ENCODE data around the gene BCAS3.

DNA sequence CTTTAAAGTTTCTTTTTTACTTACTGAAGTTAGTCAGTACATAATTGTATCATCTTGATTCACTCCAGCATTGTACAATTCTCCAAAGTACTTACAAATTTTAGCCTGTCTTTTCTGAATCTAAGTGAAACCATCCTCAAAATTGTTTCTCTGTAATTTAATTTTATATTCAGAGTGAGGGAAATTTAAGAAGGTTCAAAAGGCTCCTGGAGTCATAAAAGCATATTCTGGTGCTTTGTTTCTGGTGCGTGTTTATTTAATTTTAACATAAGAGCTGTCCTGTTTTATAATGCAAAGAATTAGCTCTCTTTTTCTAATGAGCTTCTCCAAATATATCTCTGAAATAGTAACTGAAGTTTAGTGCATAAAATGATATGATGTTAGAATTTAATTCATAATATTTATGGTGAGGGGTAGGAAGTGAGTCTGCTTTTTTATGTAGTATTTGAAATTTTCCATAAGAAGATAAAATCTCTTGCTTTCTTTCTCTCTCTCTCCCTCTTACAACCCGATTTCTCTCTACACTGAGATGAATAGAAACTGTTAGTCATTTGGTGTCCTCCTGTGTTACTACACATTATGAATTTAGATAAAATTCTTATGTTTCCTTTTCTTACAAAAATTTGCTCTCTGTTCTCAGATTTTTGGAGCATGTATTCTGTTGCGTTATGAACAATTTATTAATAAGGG, 339.8 kb downstream of the BCAS3 start:
- TF ChIP-seq, protein P1, sequence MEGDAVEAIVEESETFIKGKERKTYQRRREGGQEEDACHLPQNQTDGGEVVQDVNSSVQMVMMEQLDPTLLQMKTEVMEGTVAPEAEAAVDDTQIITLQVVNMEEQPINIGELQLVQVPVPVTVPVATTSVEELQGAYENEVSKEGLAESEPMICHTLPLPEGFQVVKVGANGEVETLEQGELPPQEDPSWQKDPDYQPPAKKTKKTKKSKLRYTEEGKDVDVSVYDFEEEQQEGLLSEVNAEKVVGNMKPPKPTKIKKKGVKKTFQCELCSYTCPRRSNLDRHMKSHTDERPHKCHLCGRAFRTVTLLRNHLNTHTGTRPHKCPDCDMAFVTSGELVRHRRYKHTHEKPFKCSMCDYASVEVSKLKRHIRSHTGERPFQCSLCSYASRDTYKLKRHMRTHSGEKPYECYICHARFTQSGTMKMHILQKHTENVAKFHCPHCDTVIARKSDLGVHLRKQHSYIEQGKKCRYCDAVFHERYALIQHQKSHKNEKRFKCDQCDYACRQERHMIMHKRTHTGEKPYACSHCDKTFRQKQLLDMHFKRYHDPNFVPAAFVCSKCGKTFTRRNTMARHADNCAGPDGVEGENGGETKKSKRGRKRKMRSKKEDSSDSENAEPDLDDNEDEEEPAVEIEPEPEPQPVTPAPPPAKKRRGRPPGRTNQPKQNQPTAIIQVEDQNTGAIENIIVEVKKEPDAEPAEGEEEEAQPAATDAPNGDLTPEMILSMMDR (IDR thresholded peaks at IDR 0.05 in 2 of 3, conservative IDR thresholded peaks at IDR 0.05 in 1 of 3; ENCODE audit: borderline replicate concordance in 1 of 3, insufficient read depth in 1 of 3, low read depth in 2 of 3, low read length in 2 of 3), result no peak
- TF ChIP-seq POLR2AphosphoS5 (IDR thresholded peaks at IDR 0.05; ENCODE audit: low read depth, low read length) (no peak), POLR2A (IDR thresholded peaks at IDR 0.05; ENCODE audit: borderline replicate concordance, extremely low read depth, insufficient read depth, insufficient read length) (no peak), EZH2 (IDR thresholded peaks at IDR 0.05) (no peak), RAD21 (IDR thresholded peaks at IDR 0.05; ENCODE audit: low read depth) (no peak), SIN3A (IDR thresholded peaks at IDR 0.05; ENCODE audit: low read depth) (no peak)
- TF ChIP-seq, protein P2, sequence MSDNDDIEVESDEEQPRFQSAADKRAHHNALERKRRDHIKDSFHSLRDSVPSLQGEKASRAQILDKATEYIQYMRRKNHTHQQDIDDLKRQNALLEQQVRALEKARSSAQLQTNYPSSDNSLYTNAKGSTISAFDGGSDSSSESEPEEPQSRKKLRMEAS (IDR thresholded peaks at IDR 0.05), result no peak

Data from HCT116 (cell line).